HUES6 (cell line): Measurements from ENCODE around the gene LGALS9C.
"Not testable (repeated sequence)": the region's sequence is repeated elsewhere in the genome, so short reads cannot be mapped to it uniquely, and the experiment has no call there.

ENCODE experiments used
- H3K27ac ChIP-seq: 2 replicates; pipeline ENCODE4 v1.7.0; 2013; ENCODE audit warnings: low read depth, mild to moderate bottlenecking, low read length, inconsistent platforms
- H3K27me3 ChIP-seq: 2 replicates; pipeline ENCODE4 v1.6.1; 2013; ENCODE audit warnings: low read length; ENCODE audit not compliant: control insufficient read depth, insufficient read depth
- H3K36me3 ChIP-seq: 2 replicates; pipeline ENCODE4 v1.6.1; 2013; ENCODE audit warnings: low read length; ENCODE audit not compliant: control insufficient read depth, insufficient read depth
- H3K4me1 ChIP-seq: 2 replicates; pipeline ENCODE4 v1.6.1; 2013; ENCODE audit warnings: low read length; ENCODE audit not compliant: control insufficient read depth, insufficient read depth
- H3K4me3 ChIP-seq: 2 replicates; pipeline ENCODE4 v1.5.1; 2013; ENCODE audit warnings: low read depth, low read length
- H3K9ac ChIP-seq: one replicate; pipeline ENCODE4 v1.6.1; 2013; ENCODE audit warnings: mild to moderate bottlenecking, low read length
- H3K9me3 ChIP-seq: 2 replicates; pipeline ENCODE4 v1.6.1; 2013; ENCODE audit warnings: low read depth, low read length; ENCODE audit not compliant: control insufficient read depth, insufficient read depth

Gene LGALS9C

DNA sequence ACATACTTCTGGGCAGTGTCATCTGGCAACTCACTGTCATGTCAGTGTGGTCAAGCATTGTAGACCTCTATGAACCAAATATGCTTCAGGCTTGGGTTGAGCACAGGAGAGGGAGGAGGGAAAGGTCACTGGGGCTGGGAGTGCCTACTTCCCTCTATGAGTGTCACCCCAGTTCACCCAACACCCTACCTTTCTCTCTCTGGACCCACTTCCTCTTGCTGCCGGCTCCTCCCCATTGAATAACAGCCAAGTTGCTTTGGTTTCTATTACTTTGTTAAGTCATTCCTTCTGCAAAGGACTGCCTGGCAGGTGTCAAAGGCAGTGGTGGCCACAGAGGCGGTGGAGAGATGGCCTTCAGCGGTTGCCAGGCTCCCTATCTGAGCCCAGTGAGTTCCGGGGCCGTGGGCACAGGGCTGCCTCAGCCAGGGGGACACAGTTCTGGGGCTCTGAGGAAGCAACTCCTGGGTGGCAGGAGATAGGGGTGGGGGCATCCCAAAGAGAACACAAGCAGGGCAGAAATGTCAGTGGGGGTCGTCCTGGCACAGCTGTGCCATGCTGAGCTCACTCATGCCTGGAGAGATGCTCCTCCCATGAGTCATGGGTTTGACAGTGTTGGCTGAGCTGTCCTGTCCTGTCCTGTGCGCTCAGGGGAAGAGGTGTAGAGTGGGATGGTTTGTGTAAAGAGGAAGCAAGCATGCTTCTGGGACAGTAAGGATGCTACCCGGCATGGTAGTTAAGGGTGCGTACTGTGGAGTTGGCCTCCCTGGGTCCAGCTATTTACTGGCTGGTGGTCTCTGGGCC is at the start of gene LGALS9C:
TSS of gene LGALS9C (plus strand) at position 282 of the 801 bp plus-strand sequence. CDS start at position 348, 66 bp downstream.
- H3K36me3 ChIP-seq, H3K27me3 ChIP-seq, H3K27ac ChIP-seq, H3K9ac ChIP-seq, H3K4me3 ChIP-seq, H3K4me1 ChIP-seq, H3K9me3 ChIP-seq: not testable (repeated sequence)

DNA sequence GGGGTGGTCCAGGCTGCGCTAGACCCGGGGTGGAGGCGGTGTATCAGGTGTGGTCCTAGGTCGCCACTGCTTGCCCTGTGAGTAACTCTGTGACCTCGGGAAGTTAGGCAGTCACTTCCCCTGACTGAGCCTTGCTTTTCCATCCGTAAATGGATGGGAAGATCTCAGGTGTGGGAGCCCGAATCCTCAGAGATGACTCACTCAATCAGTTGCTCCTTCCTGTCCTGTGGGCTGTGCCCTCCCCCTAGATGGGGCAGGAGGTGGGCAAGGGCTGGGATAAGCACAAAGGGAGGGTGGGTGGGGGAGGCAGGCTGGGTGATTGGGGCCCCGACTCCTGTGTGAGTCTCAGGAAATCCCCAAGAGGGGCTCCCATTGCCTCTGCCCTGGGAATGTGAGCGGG is 44.4 kb upstream of the LGALS9C start:
- not testable (repeated sequence) for H3K9me3 ChIP-seq, H3K36me3 ChIP-seq, H3K27ac ChIP-seq, H3K9ac ChIP-seq, H3K27me3 ChIP-seq, H3K4me1 ChIP-seq, H3K4me3 ChIP-seq

DNA sequence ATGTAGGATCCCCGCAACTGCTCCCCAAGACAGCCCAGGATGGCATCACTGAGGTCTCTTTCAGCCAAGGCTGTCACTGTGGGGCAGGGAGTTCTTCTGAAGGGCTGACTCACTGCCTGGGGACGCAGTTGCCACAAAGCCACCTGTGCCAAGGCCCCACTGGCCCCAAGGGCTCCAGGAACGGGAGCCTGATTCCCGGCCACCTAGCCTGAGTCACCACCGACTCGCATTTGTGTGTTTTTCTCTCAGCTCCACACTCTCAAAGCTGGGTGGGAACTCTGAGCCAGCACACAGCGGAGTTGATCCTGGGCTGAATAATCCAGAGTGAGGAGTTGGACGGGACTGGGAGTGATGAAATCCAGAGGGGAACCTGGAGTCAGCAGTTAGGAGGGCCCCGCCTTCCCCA is 37.1 kb upstream of the LGALS9C start:
- not testable (repeated sequence) for H3K36me3 ChIP-seq, H3K27me3 ChIP-seq, H3K4me1 ChIP-seq, H3K4me3 ChIP-seq, H3K27ac ChIP-seq, H3K9me3 ChIP-seq, H3K9ac ChIP-seq

DNA sequence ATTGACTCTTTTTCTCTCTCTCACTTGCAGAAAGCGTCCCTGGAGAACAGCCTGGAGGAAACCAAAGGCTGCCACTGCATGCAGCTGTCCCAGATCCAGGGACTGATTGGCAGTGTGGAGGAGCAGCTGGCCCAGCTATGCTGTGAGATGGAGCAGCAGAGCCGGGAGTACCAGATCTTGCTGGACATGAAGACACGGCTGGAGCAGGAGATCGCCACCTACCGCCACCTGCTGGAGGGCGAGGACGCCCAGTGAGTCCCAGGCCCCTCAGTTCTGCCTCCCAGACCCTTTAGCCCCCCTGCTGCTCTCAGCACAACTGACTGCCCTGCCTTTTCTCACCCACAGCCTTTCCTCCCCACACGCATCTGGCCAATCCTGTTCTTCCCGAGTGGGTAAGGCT is 34.5 kb upstream of the LGALS9C start:
- H3K9me3 ChIP-seq, H3K4me3 ChIP-seq, H3K4me1 ChIP-seq, H3K36me3 ChIP-seq, H3K9ac ChIP-seq, H3K27me3 ChIP-seq, H3K27ac ChIP-seq: not testable (repeated sequence)

DNA sequence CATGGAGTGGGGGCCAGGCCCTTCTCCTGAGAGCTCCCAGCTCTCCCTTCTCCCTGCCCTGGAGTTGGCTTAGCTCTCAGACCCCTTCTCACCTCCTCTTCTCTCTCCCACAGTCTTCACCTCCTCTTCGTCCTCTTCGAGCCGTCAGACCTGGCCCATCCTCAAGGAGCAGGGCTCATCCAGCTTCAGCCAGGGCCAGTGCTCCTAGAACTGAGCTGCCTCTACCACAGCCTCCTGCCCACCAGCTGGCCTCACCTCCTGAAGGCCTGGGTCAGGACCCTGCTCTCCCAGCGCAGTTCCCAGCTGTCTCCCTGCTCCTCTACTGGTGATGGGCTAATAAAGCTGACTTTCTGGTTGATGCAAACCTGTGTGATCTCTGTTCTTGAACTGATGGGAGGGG is 34.1 kb upstream of the LGALS9C start:
- H3K9me3 ChIP-seq, H3K4me1 ChIP-seq, H3K9ac ChIP-seq, H3K27ac ChIP-seq, H3K36me3 ChIP-seq, H3K4me3 ChIP-seq, H3K27me3 ChIP-seq: not testable (repeated sequence)

DNA sequence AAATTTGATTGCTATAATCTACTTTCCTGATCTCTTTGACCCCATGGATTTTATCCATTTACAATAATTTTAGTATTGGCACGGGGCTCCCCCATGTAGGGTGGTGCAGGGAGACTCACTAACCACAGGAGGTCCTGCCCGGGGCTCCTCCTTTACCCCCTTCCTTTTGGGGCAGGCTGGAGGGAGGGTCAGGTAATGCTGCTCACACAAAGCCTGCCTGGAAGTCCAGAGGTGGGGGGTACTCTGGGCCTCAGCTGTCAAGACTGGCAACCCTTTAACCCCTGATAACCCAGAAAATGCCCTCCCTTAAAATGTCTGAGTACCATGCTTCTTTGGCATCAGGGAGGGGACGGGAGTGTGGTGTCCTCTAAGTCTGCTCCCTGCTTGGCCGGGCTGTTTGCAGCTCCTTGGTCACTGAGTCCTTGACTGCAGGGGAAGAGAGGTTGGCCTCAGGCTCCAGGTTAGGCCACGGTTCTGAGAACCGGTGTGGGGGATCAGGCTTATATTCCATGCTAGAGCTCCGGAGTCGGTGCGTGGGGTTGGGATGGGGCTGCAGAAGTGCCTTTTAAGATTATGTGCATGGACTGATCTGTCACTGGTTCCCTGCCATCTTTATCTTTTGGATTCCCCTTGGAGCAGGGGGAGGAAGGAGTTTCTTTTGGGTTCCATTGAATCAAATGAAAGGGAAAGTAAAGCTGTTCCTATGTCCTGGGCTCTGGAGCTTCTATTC is 28.9 kb upstream of the LGALS9C start:
- H3K4me3 ChIP-seq, H3K9ac ChIP-seq, H3K36me3 ChIP-seq, H3K9me3 ChIP-seq, H3K27ac ChIP-seq, H3K27me3 ChIP-seq, H3K4me1 ChIP-seq: not testable (repeated sequence)

DNA sequence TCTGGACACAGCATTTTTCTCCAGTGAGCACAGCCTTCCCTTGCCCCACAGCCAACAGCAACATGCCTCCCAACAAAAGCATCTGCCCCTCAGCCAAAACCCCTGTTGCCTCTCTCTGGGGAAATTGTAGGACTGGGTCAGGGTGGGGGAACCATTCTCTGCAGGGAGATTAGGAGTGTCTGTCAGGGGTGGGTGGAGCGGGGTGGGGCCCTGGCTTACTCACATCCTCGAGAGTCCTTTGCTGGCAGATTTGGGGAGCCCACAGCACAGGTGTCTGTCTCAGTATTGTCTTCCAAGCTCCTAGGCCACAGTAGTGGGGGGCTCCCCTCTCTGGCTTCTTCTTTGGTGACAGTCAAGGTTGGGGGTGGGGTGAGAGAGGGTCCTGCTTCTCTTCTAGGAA is 28.3 kb upstream of the LGALS9C start:
- not testable (repeated sequence) for H3K27me3 ChIP-seq, H3K27ac ChIP-seq, H3K4me1 ChIP-seq, H3K36me3 ChIP-seq, H3K9me3 ChIP-seq, H3K9ac ChIP-seq, H3K4me3 ChIP-seq

DNA sequence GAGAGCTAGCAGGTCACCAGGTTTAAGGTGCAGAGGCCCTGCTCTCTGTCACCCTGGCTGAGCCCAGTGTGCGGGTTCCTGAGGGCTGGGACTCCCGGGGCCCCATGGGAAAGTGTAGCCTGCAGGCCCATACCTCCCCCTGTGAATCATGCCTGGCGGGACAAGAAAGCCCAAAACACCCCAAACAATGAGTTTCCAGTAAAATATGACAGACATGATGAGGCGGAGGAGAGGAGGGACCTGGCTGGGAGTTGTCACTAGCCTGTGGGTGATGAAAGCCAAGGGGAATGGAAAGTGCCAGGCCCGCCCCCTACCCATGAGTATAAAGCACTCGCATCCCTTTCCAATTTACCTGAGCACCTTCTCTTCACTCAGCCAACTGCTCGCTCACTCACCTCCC is 26.8 kb upstream of the LGALS9C start:
- H3K4me3 ChIP-seq, H3K27me3 ChIP-seq, H3K9me3 ChIP-seq, H3K27ac ChIP-seq, H3K9ac ChIP-seq, H3K4me1 ChIP-seq, H3K36me3 ChIP-seq: not testable (repeated sequence)

DNA sequence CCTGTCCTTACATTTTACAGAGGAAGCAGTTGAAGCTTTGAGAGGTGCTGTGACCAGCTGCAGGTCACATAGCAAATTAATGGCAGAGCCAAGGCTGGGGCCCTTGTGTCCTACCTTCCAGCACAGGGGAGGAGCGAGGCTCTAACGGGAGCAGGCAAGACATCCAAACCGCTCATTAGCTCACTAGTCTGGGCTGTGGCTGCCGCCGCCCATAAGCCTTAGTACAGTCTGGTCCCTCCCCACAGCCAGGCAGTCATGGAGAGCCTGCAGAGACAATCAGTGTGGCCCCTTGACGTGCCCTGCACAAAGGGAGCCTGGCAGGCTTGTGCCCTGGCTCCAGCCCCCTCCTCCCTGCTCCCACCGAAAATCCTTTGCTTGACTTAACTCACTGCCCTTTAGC is 25.6 kb upstream of the LGALS9C start:
- H3K4me1 ChIP-seq, H3K27ac ChIP-seq, H3K36me3 ChIP-seq, H3K27me3 ChIP-seq, H3K9me3 ChIP-seq, H3K4me3 ChIP-seq, H3K9ac ChIP-seq: not testable (repeated sequence)

DNA sequence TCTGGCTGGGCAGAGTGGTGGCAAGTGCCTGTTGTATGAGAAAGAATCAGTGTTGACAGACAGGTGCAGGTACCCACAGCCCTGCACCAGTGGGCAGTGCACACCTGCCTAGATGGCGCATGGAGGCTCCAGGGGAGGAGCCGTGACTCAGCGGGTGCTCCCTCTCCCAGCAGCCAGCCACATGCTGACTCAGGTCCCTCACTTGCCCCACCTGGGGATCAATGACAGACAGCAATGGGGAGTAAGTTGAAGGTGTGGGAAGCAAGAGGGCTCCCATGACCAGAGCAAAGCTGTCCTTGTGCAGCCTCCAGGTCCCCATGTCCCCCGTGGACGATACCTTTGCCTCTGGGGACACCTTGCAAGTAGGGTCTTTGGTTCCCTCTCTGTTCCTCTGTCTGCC is 24.6 kb upstream of the LGALS9C start:
- not testable (repeated sequence) for H3K9me3 ChIP-seq, H3K27ac ChIP-seq, H3K4me1 ChIP-seq, H3K4me3 ChIP-seq, H3K36me3 ChIP-seq, H3K27me3 ChIP-seq, H3K9ac ChIP-seq

DNA sequence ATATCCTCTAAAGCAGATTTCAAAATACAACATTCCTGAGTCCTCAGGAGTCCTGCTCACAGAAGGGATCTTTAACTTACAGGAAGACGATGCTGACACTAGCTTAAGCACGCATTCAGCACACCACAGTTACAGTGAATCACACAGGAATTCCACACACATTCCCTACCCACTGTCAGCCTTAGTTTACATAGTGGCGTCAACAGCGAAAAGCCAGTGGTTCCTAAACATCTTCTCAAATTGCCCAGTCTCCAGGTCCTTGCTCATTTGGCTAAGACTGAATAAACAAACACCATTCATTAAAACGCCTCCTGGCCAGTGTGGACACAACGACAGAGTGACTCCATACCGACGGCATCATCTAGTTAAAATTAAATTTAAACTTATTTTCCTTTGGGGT is 17.6 kb upstream of the LGALS9C start:
- H3K4me1 ChIP-seq, H3K9ac ChIP-seq, H3K36me3 ChIP-seq, H3K9me3 ChIP-seq, H3K27me3 ChIP-seq, H3K4me3 ChIP-seq, H3K27ac ChIP-seq: not testable (repeated sequence)
